GM21526 (cell line): ENCODE measurements around the gene BTN3A1.
"Not testable (repeated sequence)": the region's sequence is repeated elsewhere in the genome, so short reads cannot be mapped to it uniquely, and the experiment has no call there.

Experiments
- ATAC-seq: cut with Tn5 transposase; IDR thresholded peaks from one replicate; pipeline ENCODE4 v1.9.1; 2021; ENCODE audit warnings: moderate library complexity; ENCODE audit not compliant: unreplicated experiment, low FRiP score

Gene BTN3A1

DNA sequence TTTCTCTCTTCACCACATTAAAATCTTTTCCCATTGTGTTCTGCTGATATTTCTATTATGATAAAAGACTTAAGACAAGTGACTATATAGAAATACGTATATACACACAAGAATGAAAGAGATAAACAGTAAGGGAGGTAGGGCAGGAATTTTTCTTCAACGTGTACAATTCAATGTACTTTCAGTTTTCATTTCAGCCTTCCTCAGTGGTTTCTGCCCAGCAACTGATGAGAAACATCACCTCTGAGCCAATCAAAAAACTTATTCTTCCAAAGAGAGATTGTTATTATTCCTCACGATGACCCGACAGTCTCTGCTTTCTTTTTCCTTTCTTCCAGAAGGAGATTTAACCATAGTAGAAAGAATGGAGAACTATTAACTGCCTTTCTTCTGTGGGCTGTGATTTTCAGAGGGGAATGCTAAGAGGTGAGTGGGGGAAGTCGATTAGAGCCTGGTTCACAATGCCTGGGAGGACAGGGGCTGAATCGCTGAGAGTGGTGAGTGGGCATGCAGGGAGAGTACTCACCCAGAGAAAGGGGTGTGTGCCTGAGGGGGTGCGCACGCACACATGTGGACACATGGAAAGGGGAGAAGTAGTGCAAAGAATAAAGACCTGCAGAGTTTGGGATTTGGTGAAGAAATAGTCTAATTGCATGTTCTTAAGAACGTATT, at the start of gene BTN3A1:
Gene BTN3A1, plus strand, starts transcription at position 289 of the 672 bp plus-strand sequence. CDS start 3,289 bp downstream, outside the sequence.
- peak; percentile 81 for ATAC-seq

DNA sequence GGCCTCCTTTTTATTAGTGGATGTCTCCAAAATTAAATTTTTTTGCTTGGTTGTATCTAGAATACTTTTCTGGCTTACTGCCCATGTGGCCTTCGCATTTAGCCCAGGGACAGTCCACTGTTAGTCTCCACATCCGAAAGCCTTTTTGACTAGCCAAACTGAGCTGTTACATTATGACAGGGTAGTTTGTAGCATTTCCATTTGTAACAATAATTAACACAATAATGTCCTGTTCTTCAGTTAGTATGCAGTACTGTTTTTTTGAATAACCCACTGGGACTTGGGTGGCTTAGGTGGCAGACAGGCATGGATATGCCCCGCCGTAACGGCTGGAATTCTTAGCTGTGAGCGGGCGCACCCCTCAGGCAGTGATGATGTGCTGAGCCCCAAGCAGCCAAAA, 49.8 kb upstream of the BTN3A1 start:
- ATAC-seq, result no peak

DNA sequence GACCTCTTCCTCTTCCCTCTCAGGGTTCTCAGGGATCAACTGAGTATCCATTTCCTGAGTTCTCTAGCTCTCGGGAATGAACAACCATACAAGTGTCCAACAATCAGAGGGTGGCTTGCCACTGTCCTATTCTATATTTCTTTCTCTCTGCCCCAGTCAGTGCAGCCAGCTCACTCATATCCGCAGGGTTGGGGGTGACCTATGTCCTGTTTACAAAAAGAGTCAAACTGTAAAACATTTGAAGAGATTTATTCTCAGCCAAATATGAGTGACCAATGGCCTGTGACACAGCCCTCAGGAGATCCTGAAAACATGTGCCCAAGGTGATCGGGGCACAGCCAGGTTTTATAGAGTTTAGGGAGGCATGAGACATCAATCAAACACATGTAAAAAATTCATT, 47.9 kb upstream of the BTN3A1 start:
- no peak for ATAC-seq

DNA sequence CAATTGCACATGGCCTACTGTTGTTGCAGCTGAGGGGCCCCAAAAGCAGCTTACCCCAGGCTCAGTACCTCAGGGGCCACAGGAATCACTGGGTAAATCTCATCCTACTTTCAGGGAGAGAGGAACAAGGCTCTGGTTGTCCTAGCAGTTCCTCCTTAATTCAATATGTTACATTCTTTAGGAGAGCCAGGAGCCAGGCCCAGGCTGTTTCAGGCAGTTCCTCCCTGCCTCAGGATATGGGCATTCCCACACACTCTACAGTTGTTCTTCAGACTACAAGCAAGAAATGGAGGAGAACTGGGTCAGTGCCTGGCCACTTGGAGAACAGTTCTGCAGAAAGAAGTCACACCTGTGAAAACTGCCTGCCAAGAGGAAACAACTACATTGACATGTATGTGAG, 46.7 kb upstream of the BTN3A1 start:
- ATAC-seq, result no peak

DNA sequence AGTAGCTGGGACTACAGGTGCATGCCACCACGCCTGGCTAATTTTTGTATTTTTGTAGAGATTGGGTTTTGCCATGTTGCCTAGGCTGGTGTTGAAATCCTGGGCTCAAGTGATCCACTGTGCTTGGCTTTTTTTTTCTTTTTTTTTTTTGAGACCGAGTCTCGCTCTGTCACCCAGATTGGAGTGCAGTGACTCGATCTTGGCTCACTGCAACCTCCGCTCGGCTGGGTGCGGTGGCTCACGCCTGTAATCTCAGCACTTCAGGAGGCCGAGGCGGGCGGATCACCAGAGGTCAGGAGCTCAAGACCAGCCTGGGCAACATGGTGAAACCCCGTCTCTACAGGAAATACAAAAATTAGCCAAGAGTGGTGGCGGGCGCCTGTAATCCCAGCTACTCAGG, 44.5 kb upstream of the BTN3A1 start:
- ATAC-seq, result not testable (repeated sequence)

DNA sequence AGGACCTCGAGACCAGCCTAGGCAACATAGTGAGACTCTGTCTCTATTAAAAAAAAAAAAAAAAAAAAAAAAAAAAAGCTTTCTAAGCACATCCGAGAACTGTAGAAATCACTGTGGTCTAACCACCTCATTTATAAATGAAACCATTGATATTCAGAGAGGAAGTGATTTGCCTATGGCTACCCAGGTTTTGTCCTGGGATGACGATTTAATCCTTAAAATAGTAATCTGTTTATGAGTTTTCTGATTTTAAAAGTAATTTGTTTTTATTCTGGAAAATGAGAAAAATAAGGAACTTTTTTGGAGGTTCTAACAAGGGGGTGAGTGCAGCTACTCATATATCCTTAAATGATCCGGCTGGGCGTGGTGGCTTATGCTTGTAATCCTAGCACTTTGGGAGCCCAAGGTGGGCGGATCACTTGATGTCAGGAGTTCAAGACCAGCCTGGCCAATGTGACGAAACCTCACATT, 43.5 kb upstream of the BTN3A1 start:
- ATAC-seq, result peak; percentile 36

DNA sequence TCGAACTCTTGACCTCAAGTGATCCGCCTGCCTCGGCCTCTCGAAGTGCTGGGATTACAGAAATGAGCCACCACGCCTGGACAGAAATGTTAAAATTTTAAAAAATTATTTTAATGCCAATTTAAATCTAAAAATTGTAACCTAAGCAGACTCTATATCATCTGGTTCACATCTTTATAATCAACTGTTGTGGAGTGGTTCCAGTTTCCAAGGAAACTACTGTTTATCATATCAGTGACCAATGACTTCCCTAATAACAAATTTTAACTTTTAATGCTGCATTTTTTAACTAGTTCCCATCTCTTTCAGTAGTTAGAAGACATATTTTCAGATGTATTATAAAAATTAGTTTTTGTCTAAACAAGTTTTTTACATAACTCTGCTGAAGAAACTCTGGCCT, 42.3 kb upstream of the BTN3A1 start:
- no peak for ATAC-seq

DNA sequence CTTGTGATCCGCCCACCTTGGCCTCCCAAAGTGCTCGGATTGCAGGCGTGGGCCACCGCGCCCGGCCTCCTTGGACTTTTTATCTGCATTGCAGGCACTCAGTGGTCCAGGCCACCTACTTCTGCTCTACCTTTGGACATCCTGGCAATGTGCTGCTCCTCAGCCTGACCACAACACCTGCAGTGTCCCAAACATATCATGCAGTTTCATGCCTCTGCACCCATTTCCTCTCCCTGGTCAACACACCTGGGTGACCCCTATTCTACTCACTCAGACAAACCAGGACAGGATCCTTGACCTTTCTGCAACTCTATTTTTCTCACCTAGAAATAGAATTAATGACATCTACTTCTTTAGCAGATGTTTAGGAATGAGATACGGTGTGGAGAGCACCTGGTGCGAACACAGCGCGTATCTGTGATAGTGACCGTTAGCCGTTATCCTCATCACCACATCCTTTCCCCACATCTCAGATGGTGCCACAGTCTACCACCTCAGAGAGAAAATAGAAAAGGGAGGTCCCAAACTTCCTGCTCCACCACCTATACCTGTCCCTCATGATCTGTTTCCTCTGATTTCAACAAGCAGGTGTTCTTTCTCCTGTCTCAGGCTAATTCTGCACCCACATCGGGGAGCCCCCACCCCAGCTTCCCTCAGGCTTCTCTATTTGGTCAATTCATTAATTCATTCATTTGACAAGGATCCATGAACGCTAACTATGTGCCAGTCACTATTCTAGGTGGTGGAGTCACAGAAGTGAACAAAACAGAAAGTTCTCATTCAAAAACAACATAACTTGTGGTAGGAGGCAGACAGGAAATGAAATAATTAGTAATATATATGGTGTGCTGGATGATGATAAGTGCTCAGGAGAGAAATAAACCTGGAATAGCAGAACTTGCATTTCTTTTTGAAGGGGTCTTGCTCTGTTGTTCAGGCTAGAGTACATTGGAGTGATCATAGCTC, 41.3 kb upstream of the BTN3A1 start:
- ATAC-seq, result peak; percentile 42

DNA sequence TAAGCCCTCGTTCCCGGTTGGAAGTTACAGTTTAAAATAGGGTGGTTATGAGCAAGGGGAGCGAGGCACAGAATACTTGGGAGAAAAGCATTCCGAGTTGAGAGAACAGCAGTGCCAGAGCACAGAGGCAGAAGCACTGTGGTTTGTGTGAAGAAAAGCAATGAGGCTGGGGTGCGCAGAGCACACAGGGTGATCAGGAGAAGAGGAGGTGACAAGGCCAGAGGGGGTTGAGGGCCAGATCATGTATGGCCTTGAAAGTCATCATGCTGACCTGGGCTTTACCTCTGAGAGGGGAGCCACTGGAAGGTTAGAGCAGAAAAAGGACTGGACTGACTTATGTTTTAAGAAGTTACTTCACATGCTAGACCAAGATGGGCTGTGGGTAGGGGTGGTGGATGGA, 40.5 kb upstream of the BTN3A1 start:
- ATAC-seq, result no peak

DNA sequence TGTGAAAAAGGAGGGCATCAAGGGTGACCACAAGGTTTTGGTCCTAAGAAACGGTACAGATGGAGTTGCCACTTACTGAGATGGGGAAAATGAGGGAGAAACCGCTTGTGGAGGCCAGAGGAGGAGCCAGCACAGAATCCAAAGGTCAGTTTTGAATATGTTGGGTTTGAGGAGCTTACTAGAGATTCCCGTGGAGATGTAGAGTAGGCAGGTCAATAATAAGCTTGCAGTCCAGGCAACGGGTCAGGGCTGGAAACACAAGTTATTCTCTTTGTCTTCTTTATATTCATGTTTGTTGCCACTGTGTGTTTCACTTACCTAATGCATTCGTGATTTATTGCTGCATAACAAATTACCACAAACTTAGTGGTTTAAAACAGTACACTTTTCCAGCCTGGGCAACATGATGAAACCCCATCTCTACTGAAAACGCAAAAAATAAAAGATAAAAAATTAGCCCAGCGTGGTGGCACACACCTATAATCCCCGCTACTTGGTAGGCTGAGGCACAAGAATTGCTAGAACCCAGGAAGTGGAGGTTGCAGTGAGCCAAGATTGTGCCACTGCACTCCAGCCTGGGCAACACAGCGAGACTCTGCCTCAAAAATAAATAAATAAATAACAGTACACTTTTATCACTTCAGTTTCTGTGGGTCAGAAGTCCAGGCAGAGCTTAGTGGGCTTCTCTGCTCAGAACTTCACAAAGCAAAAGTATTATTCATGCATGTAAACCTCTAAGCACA, 39.8 kb upstream of the BTN3A1 start:
- no peak for ATAC-seq

DNA sequence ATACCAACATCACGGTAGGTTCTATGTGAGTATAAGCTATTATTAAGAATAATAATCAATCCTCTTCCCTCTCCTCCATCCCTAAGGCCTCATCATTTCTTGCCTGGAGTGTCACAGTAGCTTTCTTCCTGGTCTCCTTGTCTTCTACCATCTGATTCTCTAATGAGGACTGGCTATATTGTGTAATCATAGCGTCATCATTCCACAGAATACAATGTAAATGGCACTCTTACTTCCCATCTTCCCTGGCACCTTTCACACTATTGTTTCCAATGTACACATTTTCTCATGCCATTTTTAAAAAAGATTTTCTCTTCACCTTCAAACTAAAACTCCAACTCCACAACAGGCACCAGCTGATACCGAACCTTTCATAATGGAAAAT, 39.2 kb upstream of the BTN3A1 start:
- no peak for ATAC-seq

DNA sequence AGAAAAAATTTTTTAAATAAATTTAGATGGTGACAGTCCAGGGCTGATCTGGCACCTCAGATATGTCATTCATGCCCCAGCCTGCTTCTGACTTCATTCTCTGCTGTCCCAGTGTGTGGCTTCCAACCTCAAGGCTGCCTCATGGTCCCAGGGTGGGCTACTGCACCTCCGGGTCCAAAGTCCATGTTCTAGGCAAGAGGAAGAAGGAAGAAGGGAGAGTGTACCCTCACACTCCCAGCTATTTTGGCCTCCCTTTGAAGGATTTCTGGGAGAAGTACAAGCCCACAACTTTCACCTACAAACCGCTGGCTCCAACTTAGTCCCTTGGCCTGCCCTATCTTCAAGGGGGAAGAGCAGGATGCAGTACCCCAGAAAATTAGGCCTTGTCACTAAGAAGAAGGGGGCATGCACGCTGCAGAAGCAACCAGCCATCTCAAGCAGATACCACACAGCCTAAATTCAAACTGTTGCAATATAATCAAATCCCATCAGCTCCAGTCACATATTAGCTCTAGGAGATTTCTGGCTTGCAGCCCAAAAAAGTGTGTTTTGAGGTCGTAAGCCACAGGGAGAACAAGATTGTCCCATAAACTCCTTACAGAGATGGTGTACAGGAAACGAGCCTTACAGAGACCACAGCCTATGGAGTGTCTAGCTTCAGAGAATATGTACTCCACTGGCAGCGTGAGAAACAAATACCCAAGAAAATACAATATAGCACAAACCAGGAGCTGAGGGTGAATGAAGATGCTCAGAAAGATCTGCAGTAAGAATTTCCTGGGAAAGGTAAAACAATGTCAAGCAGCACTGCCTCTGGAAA, 38.0 kb upstream of the BTN3A1 start:
- ATAC-seq, result no peak

DNA sequence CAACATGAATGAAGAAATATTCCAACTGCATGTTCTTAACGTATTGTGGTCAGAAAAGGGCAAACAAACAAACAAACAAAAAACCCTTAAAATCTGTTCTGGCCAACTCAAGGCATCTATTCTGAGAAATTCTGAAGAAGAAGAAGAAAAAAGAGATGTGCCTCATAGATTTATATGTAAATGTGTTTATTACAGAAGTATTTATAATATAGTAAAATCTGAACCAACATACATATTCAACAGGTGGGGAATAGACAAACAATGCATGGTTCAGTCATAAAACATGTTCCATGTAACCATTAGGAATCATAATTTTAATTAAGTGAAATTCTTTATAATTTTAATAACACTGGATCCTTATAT, 36.5 kb upstream of the BTN3A1 start:
- no peak for ATAC-seq

DNA sequence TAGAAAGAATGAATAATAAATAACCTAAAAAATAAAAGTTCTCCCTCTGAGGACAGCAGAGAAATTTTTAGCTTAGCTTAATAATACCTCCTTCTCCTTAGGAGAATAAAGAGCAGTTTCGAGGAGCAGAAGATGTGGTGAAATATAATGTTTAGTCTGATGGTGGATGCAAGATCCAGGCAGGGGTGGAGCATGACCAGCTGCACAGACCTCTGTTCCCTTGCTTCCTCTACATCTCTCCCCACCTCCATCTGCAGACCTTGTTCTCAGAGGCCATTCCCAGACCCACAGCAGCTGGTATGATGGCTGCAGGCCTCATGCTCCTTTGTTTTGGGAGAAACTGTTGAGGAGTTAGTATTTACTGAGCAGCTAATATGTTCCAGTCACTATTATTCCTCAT, 35.6 kb upstream of the BTN3A1 start:
- no peak for ATAC-seq

DNA sequence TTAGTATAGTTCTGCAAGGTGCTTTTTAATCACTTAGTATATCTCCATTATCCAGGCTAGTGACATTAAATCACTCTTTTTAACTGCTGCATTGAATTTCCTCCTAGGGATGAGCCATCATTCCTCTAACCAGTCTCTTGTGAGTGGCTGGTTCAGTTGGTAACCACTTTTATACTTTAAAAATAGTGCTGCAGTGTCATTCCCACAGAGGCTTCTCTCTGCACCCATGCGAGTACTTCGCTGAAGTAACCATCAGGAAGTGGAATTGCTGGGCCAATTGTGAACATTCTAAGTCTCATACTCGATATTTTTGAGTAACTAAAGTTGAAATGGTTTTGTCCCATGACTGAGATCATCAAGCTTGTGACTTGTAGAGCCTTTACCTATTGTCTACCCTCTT, 35.0 kb upstream of the BTN3A1 start:
- ATAC-seq, result no peak

DNA sequence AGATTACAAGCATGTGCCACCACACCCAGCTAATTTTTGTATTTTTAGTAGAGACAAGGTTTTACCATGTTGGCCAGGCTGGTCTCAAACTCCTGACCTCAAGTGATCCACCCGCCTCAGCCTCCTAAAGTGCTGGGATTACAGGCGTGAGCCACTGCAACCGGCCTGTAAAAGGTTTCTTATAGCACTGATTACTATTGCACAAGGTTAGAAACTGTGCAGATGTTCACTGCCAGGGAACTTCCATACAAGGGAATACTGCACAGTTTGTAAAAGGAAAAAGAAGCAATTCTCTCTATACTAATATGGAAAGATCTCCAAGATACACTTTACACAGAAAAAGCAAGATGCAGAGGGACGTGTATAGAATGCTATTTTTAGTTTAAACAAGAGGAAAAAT, 30.3 kb upstream of the BTN3A1 start:
- not testable (repeated sequence) for ATAC-seq

DNA sequence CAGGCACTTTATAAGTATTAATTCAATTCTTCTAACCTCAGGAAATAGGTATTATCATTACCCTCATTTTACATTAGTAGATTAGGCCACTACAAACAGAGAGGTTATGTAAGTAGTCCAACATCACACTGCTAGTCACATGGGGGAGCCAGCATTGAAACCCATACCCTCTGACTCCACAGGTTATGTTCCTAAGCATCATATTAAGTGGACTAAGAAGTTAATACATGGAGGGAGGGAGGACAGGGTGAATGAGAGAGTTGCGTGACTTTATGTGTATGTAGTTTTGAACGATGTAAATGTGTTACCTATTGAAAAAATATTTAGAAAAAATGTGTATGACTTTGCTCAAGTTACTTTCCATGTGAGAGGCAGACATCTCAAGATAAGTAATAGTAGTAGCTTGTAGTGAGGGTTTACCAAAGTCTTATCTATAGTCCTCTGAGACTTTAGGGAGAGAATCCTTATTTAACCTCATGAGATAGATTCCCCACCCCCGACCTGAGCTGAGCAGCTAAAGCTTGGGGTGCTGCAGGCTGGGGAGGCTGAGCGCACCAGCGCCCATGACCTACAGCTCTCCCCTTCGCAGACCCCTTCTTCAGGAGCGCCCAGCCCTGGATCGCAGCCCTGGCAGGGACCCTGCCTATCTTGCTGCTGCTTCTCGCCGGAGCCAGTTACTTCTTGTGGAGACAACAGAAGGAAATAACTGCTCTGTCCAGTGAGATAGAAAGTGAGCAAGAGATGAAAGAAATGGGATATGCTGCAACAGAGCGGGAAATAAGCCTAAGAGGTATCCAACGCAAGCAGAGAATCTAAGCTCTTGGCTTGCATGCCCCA, 29.5 kb upstream of the BTN3A1 start:
- ATAC-seq, result no peak

DNA sequence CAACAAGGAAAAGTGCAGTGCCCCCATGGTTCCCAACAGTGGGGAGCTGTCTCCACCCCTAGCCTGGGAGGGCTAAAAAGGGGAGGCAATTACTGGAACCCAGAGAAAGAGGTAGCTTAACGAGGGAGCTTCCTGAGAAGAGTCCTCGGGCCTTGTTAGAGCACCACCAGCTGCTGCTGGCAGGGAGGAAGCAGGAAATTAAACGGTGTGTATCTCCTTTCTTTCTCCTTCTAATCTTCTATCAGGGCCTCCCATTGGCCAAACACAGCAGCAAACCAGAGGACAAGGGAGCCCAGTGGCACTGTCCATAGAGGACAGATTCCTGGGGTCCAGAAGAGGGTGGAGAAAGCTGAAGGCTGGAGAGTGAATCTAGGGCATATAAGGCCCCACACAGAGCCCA, 26.8 kb upstream of the BTN3A1 start:
- no peak for ATAC-seq

DNA sequence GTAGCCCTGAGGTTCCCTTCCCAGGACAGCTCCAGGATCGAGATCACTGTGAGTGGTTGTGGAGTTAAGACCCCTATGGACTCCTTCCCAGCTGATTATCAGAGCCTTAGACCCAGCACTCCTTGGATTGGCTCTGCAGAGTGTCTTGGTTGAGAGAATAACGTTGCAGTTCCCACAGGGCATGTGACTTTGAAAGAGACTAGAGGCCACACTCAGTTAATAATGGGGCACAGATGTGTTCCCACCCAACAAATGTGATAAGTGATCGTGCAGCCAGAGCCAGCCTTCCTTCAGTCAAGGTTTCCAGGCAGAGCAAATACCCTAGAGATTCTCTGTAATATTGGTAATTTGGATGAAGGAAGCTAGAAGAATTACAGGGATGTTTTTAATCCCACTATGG, 24.4 kb upstream of the BTN3A1 start:
- no peak for ATAC-seq
